ENCODE results near the gene OR2AJ1.

Gene OR2AJ1, protein sequence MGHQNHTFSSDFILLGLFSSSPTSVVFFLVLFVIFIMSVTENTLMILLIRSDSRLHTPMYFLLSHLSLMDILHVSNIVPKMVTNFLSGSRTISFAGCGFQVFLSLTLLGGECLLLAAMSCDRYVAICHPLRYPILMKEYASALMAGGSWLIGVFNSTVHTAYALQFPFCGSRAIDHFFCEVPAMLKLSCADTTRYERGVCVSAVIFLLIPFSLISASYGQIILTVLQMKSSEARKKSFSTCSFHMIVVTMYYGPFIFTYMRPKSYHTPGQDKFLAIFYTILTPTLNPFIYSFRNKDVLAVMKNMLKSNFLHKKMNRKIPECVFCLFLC

DNA sequence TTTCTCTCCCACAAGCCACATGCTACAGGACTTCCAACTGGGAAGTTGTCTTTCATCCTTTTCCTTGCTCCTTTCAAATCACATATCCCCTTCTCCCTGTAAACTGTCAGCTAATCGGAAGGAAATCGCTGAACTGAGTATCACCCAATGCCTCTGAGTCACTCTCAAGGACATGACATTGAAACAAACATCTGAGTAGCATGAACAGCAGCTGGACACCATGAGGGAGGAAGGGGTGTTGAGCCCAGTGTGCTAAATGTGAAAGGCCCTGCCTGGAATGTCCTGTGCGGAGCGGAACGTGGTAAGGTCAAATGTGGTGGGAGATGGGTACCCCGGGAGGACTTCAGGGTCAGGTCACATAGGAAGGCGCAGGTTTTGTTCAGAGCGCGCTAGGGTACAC, at the start of gene OR2AJ1:
Gene OR2AJ1 (plus strand): TSS at position 22 of the 400 bp plus-strand sequence. CDS start 8,880 bp downstream, outside the sequence.
- DNase-seq (ENCODE audit: low read depth in 2 of 2): no peak

DNA sequence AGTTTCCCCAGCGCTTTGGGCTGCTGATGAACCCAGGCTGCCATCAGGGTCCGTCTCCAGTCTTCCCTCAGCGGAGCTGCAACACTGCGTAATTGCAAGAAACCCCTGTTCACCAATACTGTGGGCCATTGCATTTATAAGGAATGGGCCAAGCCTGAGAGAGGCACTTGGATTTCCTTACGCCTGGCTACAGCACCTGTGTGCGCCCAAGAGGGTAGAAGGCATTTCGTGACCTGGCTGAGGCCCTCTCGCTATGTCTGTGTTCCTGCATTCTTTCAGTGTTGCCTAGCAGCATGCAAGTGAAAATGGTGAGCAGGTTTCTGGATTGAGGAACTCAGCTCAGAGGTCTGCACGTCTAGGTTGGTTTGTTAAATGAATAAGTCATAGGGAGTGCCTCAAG, 41.3 kb upstream of the OR2AJ1 start:
- no peak for DNase-seq (ENCODE audit: low read depth in 2 of 2)

GRCh38 chr1:247884797-247885413, 39.8 kb upstream of the OR2AJ1 start:
- DNase-seq (ENCODE audit: low read depth in 2 of 2): no peak

DNA sequence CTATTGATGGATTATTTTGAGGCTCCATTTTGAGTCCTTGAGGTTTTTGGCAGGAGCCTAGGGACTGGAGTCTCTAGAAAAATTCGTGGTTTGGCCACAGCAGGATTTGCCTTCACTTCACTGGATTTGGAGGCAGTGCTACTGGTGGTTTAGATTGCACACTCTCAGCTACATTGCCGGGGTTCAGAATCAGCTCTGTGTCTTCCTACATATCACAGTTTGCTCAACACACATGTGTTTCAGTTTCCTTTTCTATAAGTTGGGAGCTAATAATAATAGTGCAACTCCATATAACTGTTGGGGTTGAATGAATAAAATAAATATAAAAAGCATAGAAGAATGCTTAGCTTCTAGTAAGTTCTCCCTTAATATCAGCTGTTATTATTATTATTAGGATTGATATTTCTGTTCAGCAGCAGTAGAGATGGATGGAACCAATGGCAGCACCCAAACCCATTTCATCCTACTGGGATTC, 29.5 kb upstream of the OR2AJ1 start, which contains the start of gene OR2W3:
Gene OR2W3 (plus strand): TSS at position 425 of the 475 bp plus-strand sequence. CDS start 0 bp downstream, at position 425.
- DNase-seq (ENCODE audit: low read depth in 2 of 2): no peak

GRCh38 chr1:247895976-247896375, 28.7 kb upstream of the OR2AJ1 start:
- DNase-seq (ENCODE audit: low read depth in 2 of 2): no peak

DNA sequence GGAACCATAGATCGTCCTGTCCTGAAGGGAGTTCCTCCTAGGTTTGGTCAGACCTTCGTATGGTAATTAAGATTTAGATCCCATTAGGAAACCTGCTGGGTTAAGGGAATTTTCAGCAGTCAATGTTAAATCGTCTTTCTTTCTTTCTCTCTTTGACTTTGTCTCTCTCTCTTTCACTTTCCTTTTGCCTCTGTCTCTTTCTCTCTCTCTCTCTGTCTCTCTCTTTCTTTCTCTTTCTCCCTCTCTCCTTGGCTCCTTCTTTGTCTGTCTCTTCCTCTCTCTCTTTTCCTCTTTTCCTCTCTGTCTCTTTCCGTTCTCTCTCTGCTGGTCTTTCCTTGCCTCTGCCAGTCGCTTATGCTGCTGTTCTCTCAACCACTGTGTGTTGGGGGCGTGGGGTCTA, 20.6 kb upstream of the OR2AJ1 start:
- DNase-seq (ENCODE audit: low read depth in 2 of 2): no peak

- no peak for DNase-seq (ENCODE audit: low read depth in 2 of 2)
These were observed 19.5 kb upstream of the OR2AJ1 start for GRCh38 chr1:247905181-247905580.

GRCh38 chr1:247905910-247906503, 18.7 kb upstream of the OR2AJ1 start:
- DNase-seq (ENCODE audit: low read depth in 2 of 2): no peak

- peak in 1 of 2 donors; percentile 3 for DNase-seq (ENCODE audit: low read depth in 2 of 2)
These were observed 18.1 kb upstream of the OR2AJ1 start for GRCh38 chr1:247906504-247907047.

GRCh38 chr1:247908766-247909165, 15.9 kb upstream of the OR2AJ1 start:
- DNase-seq (ENCODE audit: low read depth in 2 of 2): no peak

GRCh38 chr1:247913786-247914185, 10.9 kb upstream of the OR2AJ1 start:
- DNase-seq (ENCODE audit: low read depth in 2 of 2): no peak

- DNase-seq (ENCODE audit: low read depth in 2 of 2): no peak
These were observed 9.6 kb upstream of the OR2AJ1 start for GRCh38 chr1:247914941-247915662.

- DNase-seq (ENCODE audit: low read depth in 2 of 2): no peak
These were observed 4.7 kb upstream of the OR2AJ1 start, which contains the start of gene OR2T8 for GRCh38 chr1:247919952-247920351. TSS of gene OR2T8 (plus strand) at chr1:247920252. CDS start at chr1:247921018, 766 bp downstream.

GRCh38 chr1:247923941-247924340, 748 bp upstream of the OR2AJ1 start:
- no peak for DNase-seq (ENCODE audit: low read depth in 2 of 2)

- DNase-seq (ENCODE audit: low read depth in 2 of 2): no peak
These were observed 9.3 kb downstream of the OR2AJ1 start for GRCh38 chr1:247933989-247934388.

GRCh38 chr1:247935781-247936180, 11.1 kb downstream of the OR2AJ1 start:
- DNase-seq (ENCODE audit: low read depth in 2 of 2): no peak

DNA sequence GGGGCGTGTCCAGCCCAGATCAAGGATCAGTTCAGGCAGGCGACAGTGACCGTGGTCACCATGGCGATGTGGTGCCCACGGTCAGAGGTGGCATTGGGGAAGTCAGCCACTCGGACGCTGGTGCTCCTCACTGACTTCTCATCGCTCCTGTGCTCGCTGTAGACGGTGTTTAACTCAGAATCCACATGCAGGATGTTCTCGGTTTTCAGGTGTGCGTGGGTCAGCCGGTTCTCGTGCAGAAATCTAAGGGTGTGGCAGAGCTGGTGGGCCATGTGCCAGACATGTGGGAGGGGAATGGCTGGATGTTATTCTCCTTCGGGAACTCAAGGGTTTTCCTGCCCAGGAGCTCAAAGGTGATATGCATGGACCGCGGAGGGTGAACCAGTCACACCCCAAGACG, 11.7 kb downstream of the OR2AJ1 start:
- no peak for DNase-seq (ENCODE audit: low read depth in 2 of 2)

DNA sequence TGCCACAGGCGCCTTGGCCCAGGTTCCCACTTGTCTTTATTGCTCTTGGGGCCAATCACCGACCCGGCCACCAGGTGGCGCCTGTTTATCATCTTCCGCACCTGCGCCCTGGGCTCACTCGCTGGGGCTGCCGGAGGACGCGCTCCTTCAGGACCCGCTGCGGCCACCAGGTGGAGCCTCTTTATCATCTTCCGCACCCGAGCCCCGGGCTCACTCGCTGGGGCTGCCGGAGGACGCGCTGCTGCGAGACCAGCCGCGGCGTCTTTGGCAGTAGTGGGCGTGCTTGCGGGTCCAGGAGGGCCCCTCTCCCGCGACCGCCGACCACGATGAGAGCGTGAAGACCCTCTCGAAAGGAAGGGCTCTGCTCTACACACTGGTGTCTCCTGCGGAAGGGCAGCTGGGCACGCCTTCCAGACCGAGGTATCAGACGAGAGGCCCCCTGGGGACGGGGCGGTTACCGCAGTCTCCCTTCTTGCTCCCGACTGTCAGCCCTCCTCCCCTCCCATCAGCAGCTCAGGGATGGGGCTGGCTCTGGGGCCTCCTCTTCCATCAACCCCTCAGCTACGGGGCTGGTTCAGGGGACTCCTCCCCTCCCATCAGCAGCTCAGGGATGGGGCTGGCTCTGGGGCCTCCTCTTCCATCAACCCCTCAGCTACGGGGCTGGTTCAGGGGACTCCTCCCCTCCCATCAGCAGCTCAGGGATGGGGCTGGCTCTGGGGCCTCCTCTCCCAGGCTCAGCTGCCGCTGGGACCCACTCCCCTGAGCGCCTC, 12.5 kb downstream of the OR2AJ1 start:
- DNase-seq (ENCODE audit: low read depth in 2 of 2): peak; percentile 89

DNA sequence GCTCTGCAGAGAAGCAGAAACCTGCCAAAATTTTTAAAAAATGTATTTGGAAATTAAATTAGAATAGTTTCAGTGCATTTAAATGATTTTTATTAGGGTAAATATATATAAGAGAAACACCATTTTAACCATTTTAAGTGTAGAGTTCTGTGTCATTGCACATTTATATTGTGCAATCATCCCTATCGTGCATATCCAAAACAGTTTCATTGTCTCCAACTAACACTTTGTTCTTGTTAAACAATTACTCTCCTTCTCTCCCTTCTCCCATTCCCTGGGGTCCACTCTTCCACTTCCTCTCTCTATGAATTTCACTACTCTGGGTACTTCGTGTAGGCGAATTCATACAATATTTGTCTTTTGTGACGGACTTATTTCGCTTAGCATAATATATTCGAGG, 17.9 kb downstream of the OR2AJ1 start:
- no peak for DNase-seq (ENCODE audit: low read depth in 2 of 2)

GRCh38 chr1:247948558-247948957, 23.9 kb downstream of the OR2AJ1 start, which contains the start of gene OR2L8:
TSS of gene OR2L8 (plus strand) at chr1:247948858. CDS start at chr1:247948858, 0 bp downstream.
- no peak for DNase-seq (ENCODE audit: low read depth in 2 of 2)

- DNase-seq (ENCODE audit: low read depth in 2 of 2): no peak
These were observed 28.7 kb downstream of the OR2AJ1 start for GRCh38 chr1:247953408-247953807.
